Measurements from ENCODE around the gene ZFAND6. TPM values are rescaled to one million over a fixed set of nuclear protein-coding genes. Genes with fewer than 3 reads are reported as not detected.
A peak's percentile ranks its signal among the peaks of the same experiment; 100 is the strongest.

Gene ZFAND6
- polyA plus RNA-seq, 3 donors, result 41.6 to 106 (median 99.6) TPM

DNA sequence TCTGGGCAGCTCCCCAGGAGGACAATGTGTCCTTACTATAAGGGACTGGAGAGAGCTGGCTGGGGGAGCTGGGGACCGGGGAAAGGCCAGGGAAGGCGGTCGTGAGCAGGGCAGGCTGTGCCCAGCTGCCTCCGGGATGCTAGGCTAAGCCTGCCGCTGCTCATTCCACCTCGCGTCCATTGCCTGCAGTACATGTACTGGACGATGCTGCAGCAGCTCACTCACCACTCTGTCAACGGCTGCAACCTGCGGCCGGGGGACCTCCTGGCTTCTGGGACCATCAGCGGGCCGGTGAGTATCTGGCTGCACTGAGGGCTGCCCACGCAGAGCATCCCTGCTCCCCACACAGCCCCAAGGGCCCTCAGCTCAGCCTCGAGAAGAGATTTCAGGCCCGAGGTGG lies 120.5 kb downstream of the ZFAND6 start:
- 84% methylated on average over 14 of the region's 16 CpGs for WGBS (ENCODE audit: insufficient coverage)
- no peaks in the 10 kb centered on the region for H3K79me2 ChIP-seq (ENCODE audit: insufficient read depth, low read length)
- H3K9ac ChIP-seq (ENCODE audit: insufficient read depth, low read length, poor library complexity, severe bottlenecking), result no peak overlapping the region
- intact Hi-C loops (cut with micrococcal nuclease), result no loop called here
- H3K9me3 ChIP-seq (replicated peaks in 1 of 2; ENCODE audit: control insufficient read depth in 1 of 2, insufficient read depth in 1 of 2, low read length in 2 of 2), result no peaks in the 10 kb centered on the region
- Mint-ChIP-seq H3K27ac (peak overlapping the region in 3 of 7 donors; percentile 14 to 23 (median 21)), H3K4me1 (peaks cover 5% of the 10 kb centered on the region), H3K9me3 (peaks cover 0 to 2% (median 0%) of the 10 kb centered on the region in 7 donors), H3K36me3 (peaks cover 75 to 89% of the 10 kb centered on the region in 2 donors), H3K27me3 (ENCODE audit: low read depth in 3 of 3) (no peaks in the 10 kb centered on the region), H3K4me3 (no peak overlapping the region)
- peaks cover 67 to 92% of the 10 kb centered on the region in 2 donors for H3K36me3 ChIP-seq (replicated peaks in 1 of 2; ENCODE audit: control insufficient read depth in 1 of 2, insufficient read depth in 2 of 2, low read length in 2 of 2)
- no peaks in the 10 kb centered on the region for H3K27me3 ChIP-seq (ENCODE audit: control insufficient read depth in 2 of 2, insufficient read depth in 2 of 2, low read length in 2 of 2)
- H3K4me3 ChIP-seq (replicated peaks in 1 of 3; ENCODE audit: low read depth in 2 of 3, low read length in 3 of 3), result no peak overlapping the region
- no peaks in the 10 kb centered on the region for H4K20me1 ChIP-seq (ENCODE audit: insufficient read depth, low read length)
- TF ChIP-seq, protein P1, sequence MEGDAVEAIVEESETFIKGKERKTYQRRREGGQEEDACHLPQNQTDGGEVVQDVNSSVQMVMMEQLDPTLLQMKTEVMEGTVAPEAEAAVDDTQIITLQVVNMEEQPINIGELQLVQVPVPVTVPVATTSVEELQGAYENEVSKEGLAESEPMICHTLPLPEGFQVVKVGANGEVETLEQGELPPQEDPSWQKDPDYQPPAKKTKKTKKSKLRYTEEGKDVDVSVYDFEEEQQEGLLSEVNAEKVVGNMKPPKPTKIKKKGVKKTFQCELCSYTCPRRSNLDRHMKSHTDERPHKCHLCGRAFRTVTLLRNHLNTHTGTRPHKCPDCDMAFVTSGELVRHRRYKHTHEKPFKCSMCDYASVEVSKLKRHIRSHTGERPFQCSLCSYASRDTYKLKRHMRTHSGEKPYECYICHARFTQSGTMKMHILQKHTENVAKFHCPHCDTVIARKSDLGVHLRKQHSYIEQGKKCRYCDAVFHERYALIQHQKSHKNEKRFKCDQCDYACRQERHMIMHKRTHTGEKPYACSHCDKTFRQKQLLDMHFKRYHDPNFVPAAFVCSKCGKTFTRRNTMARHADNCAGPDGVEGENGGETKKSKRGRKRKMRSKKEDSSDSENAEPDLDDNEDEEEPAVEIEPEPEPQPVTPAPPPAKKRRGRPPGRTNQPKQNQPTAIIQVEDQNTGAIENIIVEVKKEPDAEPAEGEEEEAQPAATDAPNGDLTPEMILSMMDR (IDR thresholded peaks at IDR 0.05), result no peak
- H3K27ac ChIP-seq (ENCODE audit: low read depth in 1 of 2, low read length in 2 of 2), result no peak overlapping the region
- H2AFZ ChIP-seq (ENCODE audit: insufficient read depth, low read depth, low read length, poor library complexity, severe bottlenecking), result no peak overlapping the region
- no peak for DNase-seq
- H3K4me1 ChIP-seq (ENCODE audit: control insufficient read depth in 1 of 2, insufficient read depth in 2 of 2, low read length in 2 of 2), result peaks cover 0 to 4% of the 10 kb centered on the region in 2 donors
- H3K4me2 ChIP-seq (replicated peaks; ENCODE audit: extremely low read depth, low read length, poor library complexity, severe bottlenecking), result no peak overlapping the region

DNA sequence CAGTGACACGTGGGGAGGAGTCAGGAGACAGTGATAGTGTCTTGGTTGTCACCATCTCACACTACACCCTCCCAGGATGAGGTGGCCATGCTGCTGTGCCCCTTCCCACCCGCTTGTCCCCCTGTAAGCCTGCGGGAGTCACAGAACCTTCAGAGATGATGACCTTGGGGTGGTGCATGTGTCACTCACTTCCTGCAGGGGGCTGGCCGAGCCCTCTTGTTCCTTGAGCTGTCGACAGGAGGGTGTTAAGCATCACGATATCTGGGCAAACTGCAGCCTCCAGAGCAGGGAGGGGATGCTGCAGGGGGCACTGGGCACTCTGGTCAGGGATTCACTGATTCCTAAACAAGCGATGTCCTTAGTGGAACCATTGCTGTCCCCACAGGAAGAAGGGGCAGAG lies 121.0 kb downstream of the ZFAND6 start:
- intact Hi-C loops (cut with micrococcal nuclease), result no loop called here
- Histone ChIP-seq H4K20me1 (ENCODE audit: insufficient read depth, low read length) (no peaks in the 10 kb centered on the region), H3K36me3 (replicated peaks in 1 of 2; ENCODE audit: control insufficient read depth in 1 of 2, insufficient read depth in 2 of 2, low read length in 2 of 2) (peaks cover 67 to 92% of the 10 kb centered on the region in 2 donors), H3K27me3 (ENCODE audit: control insufficient read depth in 2 of 2, insufficient read depth in 2 of 2, low read length in 2 of 2) (no peaks in the 10 kb centered on the region), H3K4me2 (replicated peaks; ENCODE audit: extremely low read depth, low read length, poor library complexity, severe bottlenecking) (no peak overlapping the region), H3K9me3 (replicated peaks in 1 of 2; ENCODE audit: control insufficient read depth in 1 of 2, insufficient read depth in 1 of 2, low read length in 2 of 2) (no peaks in the 10 kb centered on the region), H3K9ac (ENCODE audit: insufficient read depth, low read length, poor library complexity, severe bottlenecking) (no peak overlapping the region), H3K4me1 (ENCODE audit: control insufficient read depth in 1 of 2, insufficient read depth in 2 of 2, low read length in 2 of 2) (peaks cover 0 to 4% of the 10 kb centered on the region in 2 donors), H3K79me2 (ENCODE audit: insufficient read depth, low read length) (no peaks in the 10 kb centered on the region), H3K4me3 (replicated peaks in 1 of 3; ENCODE audit: low read depth in 2 of 3, low read length in 3 of 3) (no peak overlapping the region), H3K27ac (ENCODE audit: low read depth in 1 of 2, low read length in 2 of 2) (no peak overlapping the region), H2AFZ (ENCODE audit: insufficient read depth, low read depth, low read length, poor library complexity, severe bottlenecking) (no peak overlapping the region)
- no peak for DNase-seq
- Mint-ChIP-seq H3K27me3 (ENCODE audit: low read depth in 3 of 3) (no peaks in the 10 kb centered on the region), H3K4me3 (no peak overlapping the region), H3K4me1 (peaks cover 5% of the 10 kb centered on the region), H3K36me3 (peaks cover 77 to 91% of the 10 kb centered on the region in 2 donors), H3K9me3 (peaks cover 0 to 2% (median 0%) of the 10 kb centered on the region in 7 donors), H3K27ac (no peak overlapping the region)
- WGBS (ENCODE audit: insufficient coverage), result 80% methylated on average over 5 of the region's 7 CpGs
- TF ChIP-seq, protein P1 (IDR thresholded peaks at IDR 0.05), result no peak

Measured in CD14-positive monocyte (primary cell).